CD14-positive monocyte (primary cell): ENCODE results near the gene BRD9. TPM values are rescaled to one million over a fixed set of nuclear protein-coding genes. Genes with fewer than 3 reads are reported as not detected.

Source experiments
- DNase-seq, 3 donors: peaks; one replicate each; pipeline ENCODE4 v3.0.0-alpha.2; 2011 to 2022
- H2AFZ ChIP-seq: 2 replicates; pipeline ENCODE4 v1.6.0; 2012; ENCODE audit warnings: mild to moderate bottlenecking, low read depth, low read length, inconsistent platforms; ENCODE audit not compliant: insufficient read depth, poor library complexity, severe bottlenecking
- H3K27ac ChIP-seq, 2 donors: 1 replicate in 1 of 2; 2 replicates in 1 of 2; pipeline ENCODE4 v1.5.1; 2012 to 2013; ENCODE audit warnings: low read length in 2 of 2, control low read depth in 1 of 2, inconsistent platforms in 1 of 2, low read depth in 1 of 2, mild to moderate bottlenecking in 1 of 2
- H3K27me3 ChIP-seq, 2 donors: one replicate each; pipeline versions ENCODE4 v1.6.0 to v1.6.1; 2011 to 2013; ENCODE audit warnings: low read length in 2 of 2; ENCODE audit not compliant: control insufficient read depth in 2 of 2, insufficient read depth in 2 of 2
- H3K36me3 ChIP-seq, 2 donors: replicated peaks in 1 of 2; 1 replicate in 1 of 2; 2 replicates in 1 of 2; pipeline versions ENCODE4 v1.5.1 to v1.6.1; 2012 to 2013; ENCODE audit warnings: low read length in 2 of 2, control low read depth in 1 of 2, inconsistent platforms in 1 of 2, mild to moderate bottlenecking in 1 of 2; ENCODE audit not compliant: insufficient read depth in 2 of 2, control insufficient read depth in 1 of 2
- H3K4me1 ChIP-seq, 2 donors: 1 replicate in 1 of 2; 2 replicates in 1 of 2; pipeline versions ENCODE4 v1.5.1 to v1.6.1; 2012 to 2013; ENCODE audit warnings: low read length in 2 of 2, control low read depth in 1 of 2, inconsistent platforms in 1 of 2, mild to moderate bottlenecking in 1 of 2, moderate library complexity in 1 of 2; ENCODE audit not compliant: insufficient read depth in 2 of 2, control insufficient read depth in 1 of 2
- H3K4me2 ChIP-seq: replicated peaks from 2 replicates; pipeline ENCODE3; 2012; ENCODE audit warnings: low read length, moderate library complexity, mild to moderate bottlenecking; ENCODE audit not compliant: poor library complexity, severe bottlenecking; ENCODE audit errors: extremely low read depth
- H3K4me3 ChIP-seq, 3 experiments: fragments of 200-600 bp in 1 of 3; sonication (generic) in 1 of 3; replicated peaks in 1 of 3; 1 replicate in 2 of 3; 2 replicates in 1 of 3; pipeline ENCODE4 v1.5.1; 2011 to 2013; ENCODE audit warnings: low read length in 3 of 3, mild to moderate bottlenecking in 3 of 3, control low read depth in 2 of 3, low read depth in 2 of 3, inconsistent platforms in 1 of 3, moderate library complexity in 1 of 3
- H3K79me2 ChIP-seq: 2 replicates; pipeline ENCODE4 v1.6.0; 2012; ENCODE audit warnings: mild to moderate bottlenecking, control low read depth, inconsistent platforms, low read length, moderate library complexity; ENCODE audit not compliant: insufficient read depth
- H3K9ac ChIP-seq: 2 replicates; pipeline ENCODE4 v1.6.0; 2017; ENCODE audit warnings: low read length, mild to moderate bottlenecking; ENCODE audit not compliant: insufficient read depth, poor library complexity, severe bottlenecking
- H3K9me3 ChIP-seq, 2 donors: replicated peaks in 1 of 2; 1 replicate in 1 of 2; 2 replicates in 1 of 2; pipeline versions ENCODE4 v1.5.1 to v1.6.1; 2012 to 2013; ENCODE audit warnings: low read length in 2 of 2, control low read depth in 1 of 2; ENCODE audit not compliant: control insufficient read depth in 1 of 2, insufficient read depth in 1 of 2
- H4K20me1 ChIP-seq: 2 replicates; pipeline ENCODE4 v1.6.0; 2012; ENCODE audit warnings: mild to moderate bottlenecking, low read length, control low read depth, moderate library complexity; ENCODE audit not compliant: insufficient read depth
- H3K27ac Mint-ChIP-seq, 7 donors: one replicate each; pipeline ENCODE4 v1.8.0; 2020; ENCODE audit warnings: mild to moderate bottlenecking in 7 of 7, mixed read lengths in 7 of 7, moderate library complexity in 6 of 7, inconsistent platforms in 2 of 7
- H3K27me3 Mint-ChIP-seq, 3 donors: one replicate each; pipeline ENCODE4 v1.8.0; 2021 to 2022; ENCODE audit warnings: low read depth in 3 of 3, mild to moderate bottlenecking in 3 of 3, mixed read lengths in 3 of 3, moderate library complexity in 3 of 3, inconsistent platforms in 1 of 3
- H3K36me3 Mint-ChIP-seq, 2 donors: one replicate each; pipeline ENCODE4 v1.8.0; 2020; ENCODE audit warnings: mixed read lengths in 2 of 2, inconsistent platforms in 1 of 2, mild to moderate bottlenecking in 1 of 2
- H3K4me1 Mint-ChIP-seq: one replicate; pipeline ENCODE4 v1.8.0; 2020; ENCODE audit warnings: mild to moderate bottlenecking, mixed read lengths
- H3K4me3 Mint-ChIP-seq, 2 donors: one replicate each; pipeline ENCODE4 v1.8.0; 2020; ENCODE audit warnings: mild to moderate bottlenecking in 2 of 2, mixed read lengths in 2 of 2, moderate library complexity in 1 of 2
- H3K9me3 Mint-ChIP-seq, 7 donors: one replicate each; pipeline ENCODE4 v1.8.0; 2020 to 2022; ENCODE audit warnings: mixed read lengths in 7 of 7, mild to moderate bottlenecking in 6 of 7, moderate library complexity in 6 of 7, inconsistent platforms in 2 of 7
- CTCF ChIP-seq: fragments of 200-600 bp; IDR thresholded peaks from one replicate; pipeline ENCODE4 v1.8.0; 2022; ENCODE audit warnings: antibody characterized with exemption, mild to moderate bottlenecking
- WGBS: methylation state at CpG from one replicate; pipeline ENCODE4 v1.1.5; 2013; ENCODE audit warnings: missing lambda C conversion rate; ENCODE audit not compliant: insufficient coverage; 5-methylcytosine and 5-hydroxymethylcytosine counted together
- intact Hi-C, 2 donors: fragments of 100-400 bp; cut with micrococcal nuclease; formaldehyde crosslinking; loops; one replicate each; pipeline versions ENCODE4 v1.15.0 to v1.15.1; 2023
- polyA plus RNA-seq, 3 donors: library from polyadenylated mRNA; depleted of rRNA in 1 of 3; unstranded in 2 of 3; stranded (reverse) in 1 of 3; fragments of 300-500 nt in 2 of 3; fragments of >200 nt in 1 of 3; fragmentation: Illumina TruSeq in 2 of 3; gene quantifications; 1 replicate in 2 of 3; 2 replicates in 1 of 3; pipeline ENCODE4 v1.2.3, GENCODE V29; 2012 to 2021

BRD9 gene
- polyA plus RNA-seq, 3 donors: 5.3 to 22.7 (median 9.3) TPM

DNA sequence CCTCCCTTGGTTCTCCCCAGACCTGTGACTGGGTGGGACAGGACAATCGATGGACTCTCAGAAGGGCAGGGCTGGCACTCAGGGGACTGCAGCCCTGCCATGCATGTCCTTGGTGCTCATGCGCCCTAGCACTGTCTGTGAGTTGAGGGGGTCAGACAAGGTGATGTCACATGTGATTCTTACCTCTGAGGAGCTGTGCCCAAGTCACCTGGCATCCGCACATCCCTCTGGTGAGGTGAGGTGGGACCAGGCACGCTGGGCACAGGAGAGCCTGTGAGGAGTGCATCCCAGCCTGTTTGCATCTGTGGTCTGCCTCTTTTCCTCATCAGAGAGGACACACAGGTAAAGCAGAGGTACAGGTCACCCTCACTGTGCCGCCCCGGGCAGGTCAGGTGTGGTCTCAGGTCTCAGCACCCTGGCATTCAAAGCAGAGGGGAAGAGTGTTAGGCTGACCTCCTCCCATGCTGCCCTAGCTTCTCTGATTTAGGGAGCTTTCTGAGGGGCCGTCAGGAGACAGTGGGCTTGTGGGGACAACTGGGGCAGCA lies 14.8 kb upstream of the BRD9 start:
- intact Hi-C loops: loop anchor here (5.0 to 10.0 kb wide), 3 partner anchors 35 to 463 kb away; partner anchors contain the start of gene EXOC3 (in 1 of the 2)
- peak overlapping the region in 1 of 7 donors; percentile 1 for H3K27ac Mint-ChIP-seq
- TF ChIP-seq CTCF: no peak
- Histone ChIP-seq H3K9me3 (no peaks in the 10 kb centered on the region), H3K4me3 (no peak overlapping the region), H3K27ac (no peak overlapping the region), H3K79me2 (no peaks in the 10 kb centered on the region), H4K20me1 (no peaks in the 10 kb centered on the region), H3K4me2 (no peak overlapping the region), H3K4me1 (no peaks in the 10 kb centered on the region), H3K27me3 (no peaks in the 10 kb centered on the region), H2AFZ (no peak overlapping the region), H3K9ac (no peak overlapping the region), H3K36me3 (peaks cover 13 to 41% of the 10 kb centered on the region in 2 donors)
- H3K4me3 Mint-ChIP-seq: no peak overlapping the region
- H3K4me1 Mint-ChIP-seq: no peaks in the 10 kb centered on the region
- 100% methylated on average over 6 of the region's 7 CpGs for WGBS
- peaks cover 0 to 2% (median 0%) of the 10 kb centered on the region in 3 donors for H3K27me3 Mint-ChIP-seq
- no peak for DNase-seq
- H3K36me3 Mint-ChIP-seq: peaks cover 35 to 70% of the 10 kb centered on the region in 2 donors
- no peaks in the 10 kb centered on the region for H3K9me3 Mint-ChIP-seq

DNA sequence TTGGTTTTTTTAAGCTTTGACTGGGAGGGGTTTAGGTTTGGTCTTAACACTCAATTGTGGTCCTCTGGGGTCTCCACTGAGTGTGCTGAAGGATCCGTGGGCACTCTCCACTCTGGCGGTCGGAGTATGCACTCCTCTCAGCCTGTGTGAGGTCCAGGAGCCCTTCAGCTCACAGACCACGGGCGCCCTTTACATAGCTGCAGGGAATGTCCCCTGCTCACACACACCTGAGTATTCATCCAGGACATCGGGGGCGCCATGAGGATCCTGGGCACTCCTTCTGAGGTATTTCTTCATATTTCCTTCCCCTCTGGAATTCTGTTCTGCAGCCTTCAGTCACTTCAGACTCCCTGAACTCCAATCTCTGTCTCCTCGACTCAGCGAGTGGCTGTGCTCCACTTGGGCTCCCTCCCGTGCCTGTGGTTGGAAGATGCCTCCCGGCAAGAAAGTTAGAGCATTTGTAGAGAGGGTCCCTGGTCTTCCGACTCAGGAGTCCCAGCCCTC lies 12.6 kb upstream of the BRD9 start:
- DNase-seq: no peak
- H3K9me3 Mint-ChIP-seq: no peaks in the 10 kb centered on the region
- no peaks in the 10 kb centered on the region for H4K20me1 ChIP-seq
- TF ChIP-seq CTCF: no peak
- peaks cover 0 to 2% (median 0%) of the 10 kb centered on the region in 3 donors for H3K27me3 Mint-ChIP-seq
- no peak overlapping the region for H3K27ac ChIP-seq
- no peak overlapping the region for H3K4me2 ChIP-seq
- H3K36me3 Mint-ChIP-seq: peaks cover 37 to 69% of the 10 kb centered on the region in 2 donors
- no peak overlapping the region for H2AFZ ChIP-seq
- intact Hi-C loops: loop anchor here (5.0 to 10.0 kb wide), 3 partner anchors 33 to 460 kb away; partner anchors contain the start of gene EXOC3 (in 1 of the 2)
- no peaks in the 10 kb centered on the region for H3K9me3 ChIP-seq
- H3K27ac Mint-ChIP-seq: peak overlapping the region in 1 of 7 donors; percentile 8
- H3K4me1 Mint-ChIP-seq: no peaks in the 10 kb centered on the region
- peaks cover 15 to 49% of the 10 kb centered on the region in 2 donors for H3K36me3 ChIP-seq
- no peaks in the 10 kb centered on the region for H3K79me2 ChIP-seq
- no peaks in the 10 kb centered on the region for H3K4me1 ChIP-seq
- H3K4me3 Mint-ChIP-seq: no peak overlapping the region
- no peak overlapping the region for H3K9ac ChIP-seq
- WGBS: 95% methylated on average over 6 of the region's 12 CpGs
- no peaks in the 10 kb centered on the region for H3K27me3 ChIP-seq
- no peak overlapping the region for H3K4me3 ChIP-seq
